HG03196 (cell line): Measurements from ENCODE around the gene DLX4.

Experiments
- ATAC-seq: cut with Tn5 transposase; IDR thresholded peaks from one replicate; pipeline ENCODE4 v1.9.1; 2021; ENCODE audit not compliant: unreplicated experiment

Gene DLX4

DNA sequence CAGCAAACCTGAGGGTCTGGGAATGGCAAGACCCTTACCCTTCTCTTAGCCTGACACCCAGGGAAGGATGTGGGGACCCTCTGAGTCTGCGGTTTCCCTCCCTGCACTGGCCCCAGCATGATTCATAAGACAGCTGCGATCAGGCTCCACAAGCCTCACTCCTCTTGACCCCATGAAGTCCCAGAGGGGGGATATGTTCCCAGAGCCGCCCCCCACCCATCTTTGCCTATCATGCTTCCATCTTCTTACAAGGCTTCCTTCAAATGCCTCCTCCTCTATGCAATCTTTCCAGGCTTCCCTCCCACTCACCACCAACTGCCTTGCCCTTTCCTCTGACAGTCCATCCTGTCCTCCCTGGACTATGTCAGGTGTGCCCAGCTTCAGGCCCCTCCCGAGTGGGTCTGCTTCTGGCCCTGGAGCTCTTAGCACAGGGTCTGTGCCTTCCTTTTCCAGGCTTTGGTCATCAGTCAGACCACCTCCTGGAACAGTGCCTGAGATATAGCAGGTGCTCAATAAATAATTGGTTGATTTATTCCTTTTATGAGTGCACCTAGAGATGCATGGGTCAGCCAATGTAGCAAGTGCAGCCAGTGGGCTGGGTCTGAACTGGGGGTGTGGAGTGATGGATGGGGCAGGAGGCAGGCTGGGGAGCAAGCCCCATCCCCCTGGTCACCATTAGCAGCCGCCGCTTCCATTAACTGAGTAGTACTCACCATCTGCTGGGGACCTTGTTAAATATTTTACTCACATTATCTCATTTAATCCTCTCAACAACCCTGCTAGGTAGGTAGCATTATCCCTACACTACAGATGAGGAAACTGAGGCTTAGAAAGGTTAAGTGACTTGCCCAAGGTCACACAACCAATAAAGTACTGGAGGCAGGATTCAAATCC lies 17.7 kb downstream of the DLX4 start:
- no peak for ATAC-seq

DNA sequence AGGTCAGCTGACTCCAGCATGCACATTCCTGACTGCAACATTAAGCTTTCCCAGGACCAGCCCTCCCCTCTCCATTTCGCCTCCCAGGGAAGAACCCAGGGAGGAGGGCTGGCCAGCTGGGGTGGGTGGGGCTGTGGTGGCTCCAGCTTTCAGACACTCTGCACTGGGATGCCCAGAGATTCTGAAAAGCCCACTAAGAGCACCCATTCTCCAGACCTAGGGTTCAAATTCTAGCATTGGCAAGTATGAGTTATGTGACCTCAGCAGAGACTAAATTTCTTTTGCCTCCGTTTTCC lies 18.2 kb downstream of the DLX4 start:
- no peak for ATAC-seq

DNA sequence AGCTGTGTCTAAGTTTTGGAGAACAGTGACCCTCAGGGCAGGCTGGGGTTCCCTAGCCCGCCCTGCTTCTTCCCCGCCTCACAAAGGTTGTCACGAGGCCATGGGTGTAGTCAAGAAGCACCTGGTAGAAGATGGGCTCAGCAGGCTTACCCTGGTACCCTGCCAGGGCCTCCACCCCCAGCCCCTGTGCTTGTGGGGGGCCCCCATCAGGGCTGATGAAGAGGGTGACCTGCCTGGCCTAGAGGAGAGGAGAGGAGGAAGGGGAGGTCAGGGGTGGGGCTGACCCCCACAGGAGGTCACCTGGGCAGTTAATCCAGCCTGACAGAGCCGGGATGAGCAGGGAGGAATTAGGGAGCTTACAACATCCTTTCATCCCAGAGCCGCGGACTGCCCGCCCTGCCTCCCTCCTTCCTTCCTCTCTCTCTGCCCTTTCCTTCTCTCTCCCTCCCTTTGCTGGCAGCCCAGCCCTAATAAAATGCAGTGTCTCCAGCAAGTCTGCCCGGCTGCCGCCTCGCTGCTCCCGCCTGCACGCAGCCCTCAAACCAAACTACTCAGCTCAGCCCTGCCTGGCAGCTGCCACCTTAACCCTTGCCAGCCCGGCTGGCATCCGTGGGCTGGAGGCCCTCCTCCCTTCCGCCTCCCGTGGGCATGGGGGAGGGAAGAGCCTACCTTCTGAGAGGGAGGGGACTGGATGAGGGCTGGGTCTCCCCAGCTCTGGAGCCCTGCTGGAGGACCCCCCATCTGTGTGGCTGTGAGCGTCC lies 18.9 kb downstream of the DLX4 start:
- no peak for ATAC-seq

DNA sequence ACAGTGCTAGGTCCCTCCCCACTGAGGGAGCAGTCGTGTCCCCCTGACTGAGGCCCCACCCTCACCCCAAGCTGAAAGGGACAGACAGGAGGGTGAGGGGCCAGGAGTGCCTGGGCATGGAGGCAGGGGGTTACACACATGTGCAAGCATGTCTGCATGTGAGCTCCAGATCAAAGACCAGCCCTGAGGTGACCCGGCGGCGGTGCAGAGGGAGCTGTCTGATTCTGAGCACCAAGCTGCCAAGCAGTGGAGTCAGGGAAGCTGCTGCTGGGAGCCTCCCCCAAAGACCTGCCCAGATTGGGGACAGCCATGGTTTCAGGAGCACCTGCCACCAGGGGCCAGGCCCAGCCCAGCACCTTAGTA lies 20.5 kb downstream of the DLX4 start:
- no peak for ATAC-seq

DNA sequence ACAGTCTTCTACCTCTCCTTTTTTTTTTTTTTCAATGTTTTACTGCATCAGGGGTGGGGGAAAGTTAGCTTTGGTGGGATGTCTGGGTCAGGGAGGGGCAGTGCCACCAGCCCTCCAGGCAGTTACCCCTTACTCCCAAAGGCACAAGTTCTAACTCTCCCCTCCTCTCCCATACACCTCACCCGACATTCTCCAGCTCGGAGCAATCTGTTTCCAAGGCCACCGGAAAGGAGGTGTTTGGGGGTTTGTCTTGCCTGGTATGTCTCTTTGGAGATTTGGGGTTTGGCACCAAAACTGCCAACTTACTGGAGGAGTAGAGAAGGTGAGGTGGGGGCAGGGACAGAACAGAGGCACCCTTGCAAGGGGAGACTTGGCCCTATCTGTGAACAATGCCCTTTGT lies 21.3 kb downstream of the DLX4 start:
- ATAC-seq = no peak

DNA sequence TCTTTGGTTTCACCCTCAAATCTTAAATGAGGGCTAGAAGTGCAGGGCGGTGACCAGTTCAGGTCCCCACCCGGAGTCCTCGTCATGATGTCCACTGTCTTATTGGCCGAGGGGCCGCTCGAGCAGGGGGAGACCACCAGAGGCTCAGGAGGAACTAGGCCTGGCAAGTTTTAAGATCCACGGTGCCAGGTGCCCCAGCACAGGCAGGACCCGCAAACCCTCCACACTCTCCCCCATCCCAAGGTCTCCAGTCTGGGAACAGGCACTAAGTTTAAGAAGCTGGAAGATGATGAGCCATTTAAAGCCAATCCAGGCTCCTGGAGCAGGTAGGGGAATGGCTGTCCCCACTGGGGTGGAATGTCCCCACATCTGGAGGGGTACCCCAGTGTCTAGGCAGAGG lies 21.9 kb downstream of the DLX4 start:
- no peak for ATAC-seq

DNA sequence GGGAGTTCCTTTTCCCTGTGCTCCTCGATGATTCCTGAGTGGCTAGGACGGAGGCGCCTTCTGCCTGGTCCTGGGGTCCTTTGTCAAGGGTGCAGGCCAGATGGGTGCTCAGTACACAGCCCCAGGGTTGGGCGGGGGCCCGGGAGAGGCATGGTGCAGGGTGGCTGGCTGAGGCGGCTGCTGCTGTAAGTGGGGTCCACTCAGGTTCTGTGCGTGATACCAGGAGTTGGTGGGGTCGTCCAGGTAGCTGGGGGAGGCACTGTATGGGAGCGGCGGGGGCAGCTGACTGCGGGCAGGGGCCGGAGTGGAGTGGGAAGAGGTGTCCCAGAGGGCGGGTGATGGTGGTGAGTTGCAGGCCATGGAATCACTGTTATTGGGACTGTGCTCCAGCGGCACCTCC lies 22.4 kb downstream of the DLX4 start:
- ATAC-seq = no peak

DNA sequence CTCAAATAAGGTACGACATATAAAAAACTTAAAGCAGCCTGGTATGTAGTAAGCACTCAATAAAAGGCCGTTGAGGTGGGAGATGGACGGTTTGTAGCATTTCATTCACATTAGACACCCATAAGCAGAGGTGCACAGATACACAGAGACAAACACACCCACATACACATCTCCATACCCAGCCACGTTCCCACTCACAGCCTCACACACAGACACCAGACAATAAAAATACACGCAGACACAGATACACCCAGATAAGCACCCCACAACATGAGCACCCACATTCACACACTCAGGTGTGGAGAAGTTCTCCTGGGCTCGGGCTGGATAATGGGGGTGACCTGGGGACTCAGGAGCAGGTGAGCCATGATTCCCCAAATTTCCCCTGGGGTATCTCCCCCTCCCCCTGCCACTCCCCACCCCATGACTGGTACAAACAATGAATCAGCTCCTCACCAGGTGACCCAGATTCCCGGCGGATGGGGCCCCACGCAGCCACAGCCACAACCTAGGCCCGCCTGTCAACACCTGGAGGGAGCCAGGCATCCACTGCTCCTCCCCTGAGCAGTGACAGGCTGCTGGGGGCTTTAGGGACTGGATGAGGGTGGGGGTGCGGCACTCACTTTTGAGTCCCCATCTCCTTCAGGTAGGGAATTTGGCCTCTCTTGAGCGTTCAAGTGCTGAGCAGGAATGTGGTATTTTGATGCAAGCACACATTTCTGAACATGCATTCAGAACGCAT lies 23.4 kb downstream of the DLX4 start:
- ATAC-seq = no peak

DNA sequence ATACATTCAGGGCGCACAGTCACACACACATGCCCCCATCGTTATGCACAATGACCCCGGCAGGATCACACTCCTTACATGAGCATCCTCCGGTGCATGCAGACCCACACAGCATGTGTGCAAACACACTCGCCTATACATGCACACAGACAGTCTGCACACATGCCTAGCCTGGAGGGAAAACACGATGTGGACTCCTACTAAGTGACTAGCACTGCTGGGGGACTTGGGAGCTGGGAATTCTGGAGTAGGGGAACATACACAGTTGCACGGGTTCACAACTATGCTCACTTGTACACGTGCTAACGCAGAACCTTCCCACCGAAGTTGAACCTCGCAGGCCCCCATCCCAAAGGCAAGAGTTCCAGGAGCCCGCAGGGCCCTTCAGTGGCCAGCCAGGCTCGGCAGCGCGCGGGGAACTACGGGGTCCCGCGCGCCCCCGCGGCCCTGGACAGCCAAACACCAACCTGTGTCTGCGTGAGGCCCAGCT lies 24.0 kb downstream of the DLX4 start:
- no peak for ATAC-seq

DNA sequence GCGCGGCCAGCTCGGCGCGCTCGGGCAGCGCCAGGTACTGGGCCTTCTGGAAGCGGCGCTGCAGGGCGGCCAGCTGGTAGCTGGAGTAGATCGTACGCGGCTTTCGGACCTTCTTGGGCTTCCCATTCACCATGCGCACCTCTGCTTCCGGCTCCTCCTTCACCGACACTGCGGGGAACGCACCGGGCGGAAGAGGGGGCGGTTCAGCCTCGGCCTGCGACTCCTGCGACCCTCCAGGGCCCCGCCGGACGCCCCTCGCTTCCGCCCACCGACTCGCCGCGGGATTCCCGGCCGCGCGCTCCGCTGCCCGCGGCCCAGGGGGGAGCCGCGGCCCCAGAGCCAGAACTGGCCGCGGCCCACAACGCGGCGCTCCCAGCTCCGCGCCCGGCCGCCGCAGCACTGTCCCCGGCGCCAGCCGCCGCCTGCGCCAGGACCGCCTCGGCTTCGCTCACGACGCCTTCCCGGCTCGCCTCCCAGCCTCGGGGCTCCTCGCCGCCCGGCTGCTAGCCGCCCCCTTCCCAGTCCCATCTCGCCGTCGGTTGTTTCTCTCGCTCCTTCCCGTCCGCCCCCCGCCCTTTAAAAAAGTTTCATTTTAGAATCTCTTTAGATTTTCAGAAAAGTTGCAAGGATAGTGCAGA lies 24.6 kb downstream of the DLX4 start:
- no peak for ATAC-seq

DNA sequence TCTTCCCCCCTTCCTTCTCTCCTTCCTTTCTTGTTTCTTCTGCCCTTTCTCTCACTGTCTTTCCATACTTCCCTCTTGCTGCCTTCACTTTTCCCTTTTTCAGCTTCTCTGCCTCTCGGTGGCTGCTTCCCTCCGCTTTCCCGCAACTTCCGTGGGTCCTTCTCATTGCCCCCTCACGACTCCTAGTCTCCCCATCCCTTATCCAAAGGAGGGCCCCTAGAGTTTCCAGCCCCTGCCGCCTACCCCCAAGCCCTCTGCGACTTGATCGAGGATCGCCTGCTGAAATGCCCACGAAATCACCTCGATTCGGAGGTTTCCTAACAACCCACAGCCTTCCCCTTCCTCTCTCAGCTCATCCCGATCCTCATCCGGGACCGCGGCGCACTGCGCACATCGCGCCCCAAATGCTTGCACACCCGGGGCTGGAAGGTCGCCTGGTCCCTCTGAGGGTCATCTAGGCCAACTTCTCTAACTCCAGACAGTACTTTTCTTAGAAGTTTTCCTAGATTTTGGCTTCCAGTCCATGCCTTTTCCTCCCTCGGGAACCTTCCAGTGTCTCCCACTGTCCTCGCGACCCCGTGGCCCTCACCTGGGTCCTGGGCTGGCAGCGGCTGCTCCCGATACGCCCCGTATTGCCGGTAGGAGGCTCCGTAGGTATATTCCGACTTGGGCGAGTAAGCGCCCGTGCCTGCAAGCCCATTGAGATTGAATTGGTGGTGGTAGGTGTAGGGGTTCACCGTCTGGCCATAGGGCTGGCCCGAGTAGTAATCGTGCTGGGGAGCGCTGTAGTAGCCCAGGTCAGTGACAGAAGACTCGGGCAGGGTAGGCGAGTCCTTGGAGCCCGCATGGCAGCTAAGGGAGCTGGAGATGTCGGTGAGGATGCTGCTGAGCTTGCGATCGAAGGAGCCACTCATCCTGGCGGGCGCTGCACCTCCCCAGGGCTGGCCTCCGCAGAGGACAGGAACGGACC lies 25.4 kb downstream of the DLX4 start:
- no peak for ATAC-seq

DNA sequence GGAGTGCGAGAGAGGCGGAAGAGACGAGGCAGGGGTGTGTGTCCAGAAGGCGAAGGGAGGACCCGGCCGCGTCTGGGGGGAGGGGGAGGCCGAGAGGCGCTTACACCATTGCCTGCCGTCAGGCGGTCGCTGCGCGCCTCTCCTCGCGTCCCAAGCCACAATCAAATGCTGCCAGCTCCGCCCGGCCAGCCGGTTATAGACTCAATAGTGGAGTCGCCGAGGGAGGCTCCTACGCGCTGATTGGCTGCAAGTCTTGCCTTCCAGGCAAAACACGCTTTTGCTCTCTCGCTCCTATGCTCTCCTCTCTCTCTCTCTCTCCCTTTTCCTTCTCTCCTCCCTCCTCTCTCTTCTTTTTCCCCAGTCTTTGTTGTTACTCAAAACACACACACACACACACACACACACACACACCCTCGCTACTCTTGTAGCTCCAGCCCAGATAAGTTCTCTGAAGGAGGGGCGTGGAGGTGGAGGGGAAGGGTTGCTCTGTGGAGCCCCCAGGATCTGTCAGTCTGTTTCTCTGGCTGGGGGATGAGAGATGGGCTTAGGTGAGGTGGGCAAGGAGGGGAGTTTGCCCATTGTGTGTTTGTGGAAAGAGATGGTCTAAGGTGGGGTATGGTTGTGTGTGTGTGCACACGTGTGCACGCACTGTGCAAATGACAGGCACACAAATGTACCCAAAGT lies 26.2 kb downstream of the DLX4 start, which contains the start of gene DLX3:
DLX3 (minus strand) TSS at position 170 of the 684 bp plus-strand sequence. CDS start 226 bp downstream, outside the sequence.
- no peak for ATAC-seq

DNA sequence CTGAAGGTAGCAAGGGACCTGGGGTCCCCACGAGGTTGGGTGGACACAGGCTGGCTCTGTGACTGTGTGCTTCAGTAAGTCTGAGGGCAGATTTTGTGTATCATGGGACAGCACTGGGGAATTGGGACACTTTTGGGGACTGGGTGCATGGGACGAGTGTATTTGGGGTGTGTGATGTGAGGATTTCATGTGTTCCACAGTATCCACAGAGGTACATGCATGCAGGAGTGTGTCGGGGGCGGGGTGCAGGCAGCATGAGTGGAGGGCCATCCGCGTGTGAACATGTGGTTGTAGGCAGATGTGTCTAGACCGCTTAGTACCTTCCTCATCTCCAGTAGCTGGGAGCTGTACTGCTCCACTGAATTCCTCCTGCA lies 27.1 kb downstream of the DLX4 start:
- no peak for ATAC-seq

DNA sequence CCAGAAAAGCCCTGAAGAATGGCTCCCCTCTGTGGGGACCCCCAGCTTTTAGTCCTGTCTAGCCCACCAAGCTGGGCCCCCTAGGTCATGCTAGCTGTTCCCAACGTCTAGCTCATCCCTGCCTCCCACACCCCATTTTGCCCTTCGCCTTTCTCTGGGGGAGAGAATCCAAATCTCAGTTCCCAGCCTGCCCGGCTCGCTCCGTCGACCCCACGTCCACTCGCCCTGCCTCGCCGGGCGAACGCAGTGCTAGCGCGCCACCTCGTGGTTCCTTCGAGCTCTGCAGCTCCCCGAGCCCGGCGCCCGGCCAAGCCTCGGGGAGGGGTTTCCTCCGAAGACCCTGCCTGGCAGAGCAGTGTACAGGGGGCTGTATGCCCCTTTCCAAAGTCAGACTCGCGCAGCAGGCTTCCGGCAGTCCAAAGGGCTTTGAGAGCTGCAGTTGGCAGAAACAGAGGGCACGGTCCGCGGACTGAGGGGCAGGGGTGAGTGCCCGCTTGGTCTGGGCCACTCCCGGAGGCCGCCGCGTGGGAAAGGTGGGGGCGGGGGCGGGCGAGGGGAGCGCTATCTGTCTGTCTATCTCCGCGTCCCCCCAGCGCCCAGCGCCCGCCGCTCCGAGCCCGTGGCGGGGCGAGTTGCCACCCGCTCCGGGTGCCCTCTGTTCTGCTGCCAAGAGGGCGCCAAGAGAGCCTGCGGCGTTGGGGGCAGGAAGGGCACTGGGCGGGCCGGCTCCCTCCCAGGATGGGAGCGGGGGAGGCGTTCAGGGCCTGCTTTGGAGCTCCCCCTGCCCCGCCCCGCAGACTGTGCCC lies 27.7 kb downstream of the DLX4 start:
- ATAC-seq = no peak

DNA sequence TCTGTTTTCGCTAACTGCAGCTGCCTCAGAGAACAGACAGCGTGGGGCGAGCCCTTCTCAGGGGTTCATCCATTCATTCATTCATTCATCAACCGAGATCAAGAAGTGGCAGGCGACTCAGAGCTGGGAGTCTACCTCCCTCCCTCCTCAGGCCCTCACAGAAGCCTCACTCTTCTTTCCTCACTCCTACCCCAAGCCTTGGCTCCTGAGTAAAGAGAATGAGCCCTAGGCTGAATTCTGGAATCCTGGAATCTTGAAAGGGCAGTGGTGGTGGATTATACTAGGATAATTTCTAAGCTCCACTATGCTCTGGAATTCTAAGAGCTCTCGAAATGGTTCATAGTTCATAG lies 28.3 kb downstream of the DLX4 start:
- ATAC-seq = no peak

DNA sequence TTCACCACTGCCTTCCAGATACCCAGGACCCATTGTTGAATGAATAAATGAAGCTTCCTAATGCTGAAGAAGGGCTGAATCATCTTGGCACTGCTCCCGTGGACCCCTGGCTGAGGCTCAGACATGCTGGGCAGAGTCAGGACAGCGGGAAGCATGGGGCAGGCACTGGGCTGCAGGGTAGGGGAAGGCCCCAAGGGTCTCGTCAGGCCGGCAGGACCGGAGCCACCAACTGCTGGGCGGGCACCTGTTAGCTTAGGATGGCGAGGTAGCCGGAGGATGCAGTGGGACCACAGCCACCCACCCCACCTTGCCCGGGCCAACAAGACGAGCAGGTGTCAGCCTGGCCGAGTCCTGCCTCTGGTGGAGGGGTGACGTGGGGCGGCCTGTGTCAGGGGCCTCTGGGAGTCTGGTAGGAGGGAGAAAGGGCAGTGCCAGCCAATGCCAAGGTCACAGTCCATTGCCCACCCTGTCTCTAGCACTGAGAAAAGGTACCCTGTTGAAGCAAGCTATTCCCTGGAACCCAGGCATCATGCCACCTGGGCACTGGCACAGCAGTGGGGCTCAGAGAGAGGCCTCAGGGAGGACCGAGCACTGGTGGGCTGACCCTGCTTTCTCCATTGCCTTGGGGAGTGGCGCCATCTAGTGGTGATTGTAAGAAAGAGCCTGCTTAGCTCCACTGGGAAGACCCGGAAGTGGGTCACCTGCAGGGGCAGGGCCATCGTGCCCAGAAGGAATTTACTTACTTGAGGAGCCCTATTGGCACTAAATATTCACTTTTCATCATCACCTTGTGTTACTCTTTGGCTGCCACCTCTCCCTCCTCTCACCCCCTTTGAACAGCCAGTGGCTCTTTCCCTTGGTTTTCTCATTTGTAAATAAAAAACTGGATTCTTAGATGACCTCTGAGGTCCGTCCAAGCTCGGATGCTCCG lies 29.0 kb downstream of the DLX4 start:
- no peak for ATAC-seq

DNA sequence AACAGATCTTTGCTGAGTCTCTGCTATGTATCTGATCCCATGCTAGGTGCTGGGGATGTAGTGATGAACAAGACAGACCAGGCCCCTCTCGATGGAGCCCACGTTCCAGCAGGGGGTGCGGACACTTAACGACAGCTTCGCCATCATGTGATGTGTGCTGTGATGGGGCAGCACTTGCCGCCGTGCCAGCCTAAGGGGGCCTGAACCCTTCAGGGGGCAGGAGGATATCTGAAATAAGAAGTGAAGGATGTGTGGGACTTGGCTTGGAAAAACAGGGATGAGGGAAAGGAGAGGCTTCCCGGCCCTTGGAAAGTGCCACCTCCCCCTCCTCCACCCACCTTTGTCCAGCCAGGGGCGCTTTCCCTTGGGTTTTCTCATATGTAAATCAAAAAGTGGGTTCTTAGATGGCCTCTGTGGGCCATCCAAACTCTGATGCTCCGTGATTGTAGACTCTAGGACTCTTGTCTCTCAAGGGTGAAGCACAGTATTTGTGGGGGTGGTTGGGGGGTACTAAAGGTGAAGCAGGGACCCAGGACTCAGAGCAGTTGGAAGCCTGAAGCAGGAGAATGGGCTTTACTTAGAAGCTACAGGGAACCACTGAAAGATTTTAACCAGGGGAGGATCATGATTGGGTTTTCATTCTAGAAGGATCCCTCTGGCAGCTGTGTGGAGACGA lies 30.0 kb downstream of the DLX4 start:
- ATAC-seq = no peak
